ENCODE data around the gene TMEM129.

TMEM129 gene, protein sequence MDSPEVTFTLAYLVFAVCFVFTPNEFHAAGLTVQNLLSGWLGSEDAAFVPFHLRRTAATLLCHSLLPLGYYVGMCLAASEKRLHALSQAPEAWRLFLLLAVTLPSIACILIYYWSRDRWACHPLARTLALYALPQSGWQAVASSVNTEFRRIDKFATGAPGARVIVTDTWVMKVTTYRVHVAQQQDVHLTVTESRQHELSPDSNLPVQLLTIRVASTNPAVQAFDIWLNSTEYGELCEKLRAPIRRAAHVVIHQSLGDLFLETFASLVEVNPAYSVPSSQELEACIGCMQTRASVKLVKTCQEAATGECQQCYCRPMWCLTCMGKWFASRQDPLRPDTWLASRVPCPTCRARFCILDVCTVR

GRCh38 chr4:1721003-1721665 lies at the start of gene TMEM129, which contains the start of gene TACC3:
Gene TMEM129 (minus strand): TSS chr4:1721323. CDS start chr4:1720837, 486 bp downstream.
Gene TACC3 (plus strand): TSS chr4:1721521. CDS start chr4:1723422, 1,901 bp downstream.
- DNase-seq (ENCODE audit: low read depth, low spot score) = peak; percentile 73

DNA sequence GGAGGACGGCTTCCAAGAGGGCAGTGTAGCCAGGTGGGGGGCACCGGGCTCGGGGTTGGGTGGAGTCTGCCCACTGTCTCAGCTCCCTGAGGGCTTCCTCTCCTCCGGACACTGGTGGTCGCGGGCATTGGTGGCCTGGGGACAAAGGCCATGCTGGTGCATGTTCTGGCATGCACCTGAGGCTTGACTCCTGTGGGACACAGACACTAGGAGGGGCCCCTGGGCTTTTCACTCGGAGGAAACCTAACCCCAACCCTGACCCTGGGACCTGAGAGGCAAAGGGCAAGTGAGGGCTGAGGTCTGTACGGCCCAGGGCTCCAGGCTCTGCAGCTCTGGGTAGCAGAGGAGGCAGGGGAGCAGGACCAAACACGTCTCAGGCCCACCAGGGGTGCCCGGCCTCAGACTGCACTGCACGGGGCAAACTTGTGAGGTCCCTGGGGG lies 49.7 kb upstream of the TMEM129 start:
- no peak for DNase-seq (ENCODE audit: low read depth, low spot score)

GRCh38 chr4:1770245-1770644 lies 49.1 kb upstream of the TMEM129 start:
- no peak for DNase-seq (ENCODE audit: low read depth, low spot score)

GRCh38 chr4:1769692-1770091 lies 48.6 kb upstream of the TMEM129 start:
- DNase-seq (ENCODE audit: low read depth, low spot score) = no peak

DNA sequence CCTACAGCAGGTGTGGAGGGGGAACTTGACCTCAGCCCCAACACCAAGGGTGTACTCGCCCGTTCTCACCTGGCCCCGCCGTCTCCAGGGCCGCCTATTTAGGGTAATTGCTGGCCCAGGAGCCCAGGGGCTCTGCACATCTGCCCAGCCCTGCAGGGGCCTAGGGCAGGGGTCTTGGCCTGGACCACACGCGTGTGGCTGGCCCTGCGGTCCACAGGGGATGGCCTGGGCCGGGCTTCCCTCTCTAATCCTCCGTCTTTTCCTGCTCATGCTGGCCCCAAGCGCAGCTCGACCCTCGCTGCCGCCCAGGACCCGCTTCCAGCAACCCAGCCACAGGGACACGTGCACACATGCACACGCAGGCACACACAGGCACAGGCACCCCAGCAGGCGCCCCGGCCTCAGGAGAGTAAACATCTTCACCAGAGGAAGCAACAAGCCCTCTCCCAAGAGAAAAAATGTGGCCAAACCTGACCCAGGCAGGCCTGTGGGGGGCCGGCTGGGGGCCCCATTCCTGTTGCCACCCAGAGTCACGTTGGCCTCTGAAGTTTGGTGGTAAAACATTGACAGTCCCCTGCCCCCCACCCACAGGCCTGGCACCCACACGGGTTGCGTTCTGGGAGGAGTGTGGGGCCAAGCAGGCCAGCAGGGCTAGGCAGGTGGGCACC lies 47.4 kb upstream of the TMEM129 start:
- DNase-seq (ENCODE audit: low read depth, low spot score) = no peak

GRCh38 chr4:1767770-1768366 lies 46.7 kb upstream of the TMEM129 start:
- no peak for DNase-seq (ENCODE audit: low read depth, low spot score)

DNA sequence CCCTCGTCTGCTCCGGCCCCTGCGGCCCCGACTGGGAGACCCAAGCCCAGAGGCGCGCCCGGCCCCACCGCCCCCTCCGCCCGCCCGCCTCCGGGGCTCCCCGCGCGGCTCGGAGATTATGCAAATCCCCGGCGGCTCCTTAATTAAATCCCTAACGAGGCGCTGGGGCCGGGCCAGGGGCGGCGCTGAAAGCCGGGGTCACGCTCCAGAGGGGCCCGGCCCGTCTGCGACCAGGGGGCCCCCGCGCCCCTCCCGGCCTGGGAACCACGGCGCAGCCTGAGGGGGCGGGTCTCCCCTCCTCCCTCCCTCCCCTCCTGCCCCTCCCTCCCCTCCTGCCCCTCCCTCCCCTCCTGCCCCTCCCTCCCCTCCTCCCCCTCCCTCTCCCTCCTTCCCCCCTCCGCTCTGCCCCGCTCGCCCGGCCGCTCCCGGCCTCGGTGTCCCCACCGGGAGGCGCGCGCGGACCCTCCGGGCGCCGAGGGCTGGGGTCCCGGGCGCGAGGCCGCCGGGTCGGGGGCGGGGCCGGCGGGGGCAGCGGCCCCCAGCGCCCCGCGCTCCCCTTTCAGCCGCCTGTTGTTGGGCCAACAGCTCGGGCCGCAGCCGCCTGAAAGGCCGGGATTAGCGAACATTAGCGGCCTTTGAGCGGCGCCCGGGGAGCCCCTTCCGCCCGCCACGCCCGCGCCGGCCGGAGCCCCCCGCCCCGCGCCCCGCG lies 46.1 kb upstream of the TMEM129 start:
- no peak for DNase-seq (ENCODE audit: low read depth, low spot score)

GRCh38 chr4:1766106-1767060 lies 45.3 kb upstream of the TMEM129 start:
- DNase-seq (ENCODE audit: low read depth, low spot score) = no peak

GRCh38 chr4:1765409-1766072 lies 44.4 kb upstream of the TMEM129 start:
- no peak for DNase-seq (ENCODE audit: low read depth, low spot score)

DNA sequence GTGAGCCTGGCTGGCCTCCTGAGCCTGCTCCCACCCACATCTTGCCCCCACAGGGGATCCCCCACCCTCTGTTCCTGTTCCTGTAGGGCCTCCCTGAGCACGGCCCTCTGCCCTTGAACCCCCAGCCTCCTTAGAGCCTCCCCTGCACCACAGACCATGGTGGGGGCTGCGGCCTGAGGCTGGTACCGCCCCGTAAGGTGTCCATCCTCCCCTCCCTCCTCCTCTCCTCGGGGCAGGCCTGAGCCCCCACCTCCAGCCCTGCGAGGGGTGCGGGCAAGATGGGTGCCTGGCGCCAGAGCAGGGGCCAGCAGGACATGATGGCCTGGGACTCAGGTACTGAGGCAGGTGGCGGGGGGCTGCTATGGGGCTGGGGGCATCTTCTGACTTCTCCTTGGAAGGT lies 43.5 kb upstream of the TMEM129 start:
- no peak for DNase-seq (ENCODE audit: low read depth, low spot score)

GRCh38 chr4:1763550-1764080 lies 42.5 kb upstream of the TMEM129 start:
- no peak for DNase-seq (ENCODE audit: low read depth, low spot score)

GRCh38 chr4:1763070-1763549 lies 42.0 kb upstream of the TMEM129 start:
- DNase-seq (ENCODE audit: low read depth, low spot score) = no peak

DNA sequence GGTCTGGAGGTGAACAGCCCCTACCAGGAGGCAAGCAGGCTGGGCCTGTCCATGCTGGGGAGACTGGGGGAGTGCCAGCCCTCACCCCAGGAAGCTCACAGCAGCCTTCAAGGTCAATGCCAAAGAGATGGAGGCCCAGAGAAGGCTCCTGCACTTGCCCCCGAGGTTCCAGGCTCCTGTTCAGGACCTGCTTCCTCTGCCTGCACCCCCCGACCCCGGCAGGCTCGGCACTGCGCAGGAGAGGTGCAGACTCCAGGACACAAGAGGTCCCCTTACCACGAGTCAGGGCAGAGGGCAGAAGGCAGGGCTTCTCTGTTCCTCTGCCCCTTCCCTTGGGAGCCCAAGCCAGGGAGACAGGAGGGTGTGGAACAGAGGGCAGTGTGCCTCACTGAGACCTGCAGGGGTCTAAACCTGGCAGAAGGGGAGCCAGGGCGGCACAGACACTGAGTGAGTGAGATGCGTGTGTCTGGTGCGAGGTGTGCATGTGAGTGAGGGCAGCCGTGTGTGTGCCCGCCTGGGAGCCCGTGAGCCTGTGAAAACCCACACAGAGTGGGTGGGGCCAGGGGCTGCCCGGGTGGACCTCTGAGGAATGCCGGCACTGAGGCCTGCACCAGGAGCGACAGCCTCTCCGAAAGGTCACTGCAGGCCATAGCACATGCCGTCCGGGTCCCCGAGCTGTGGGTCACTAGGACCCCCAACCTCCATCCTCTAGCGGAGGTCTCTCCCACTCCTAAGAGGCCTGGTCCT lies 41.3 kb upstream of the TMEM129 start:
- DNase-seq (ENCODE audit: low read depth, low spot score) = no peak

- no peak for DNase-seq (ENCODE audit: low read depth, low spot score)
Observed at GRCh38 chr4:1761130-1761689, 40.1 kb upstream of the TMEM129 start.

DNA sequence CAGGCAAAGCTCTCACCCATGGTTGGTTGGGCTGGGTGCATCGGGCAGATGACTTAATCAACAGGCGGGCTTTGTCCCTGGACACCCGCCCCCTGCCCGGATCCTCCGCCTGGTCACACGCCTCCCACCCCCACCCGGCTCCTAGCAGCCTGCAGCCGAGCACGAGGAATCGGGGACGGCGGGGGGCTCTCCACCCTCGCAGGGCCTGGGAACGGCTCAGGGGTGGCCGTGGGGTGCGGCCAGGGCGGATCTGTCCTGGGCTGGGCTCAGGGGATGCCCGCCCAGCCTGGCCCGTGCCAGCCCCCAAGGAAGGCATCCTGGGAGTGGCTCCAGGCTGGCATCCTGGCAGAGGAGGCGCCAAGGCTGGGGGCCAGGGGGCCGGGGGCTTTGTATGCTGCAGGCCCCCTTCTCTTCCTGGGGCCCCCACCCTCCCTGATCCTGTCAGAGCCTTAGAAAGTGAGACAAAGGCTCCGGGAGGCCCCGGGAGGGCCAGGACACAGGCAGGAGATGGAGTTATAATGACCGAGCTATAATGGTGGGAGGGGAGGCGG lies 39.5 kb upstream of the TMEM129 start:
- DNase-seq (ENCODE audit: low read depth, low spot score) = no peak

- no peak for DNase-seq (ENCODE audit: low read depth, low spot score)
Observed at GRCh38 chr4:1759818-1760223, 38.7 kb upstream of the TMEM129 start.

DNA sequence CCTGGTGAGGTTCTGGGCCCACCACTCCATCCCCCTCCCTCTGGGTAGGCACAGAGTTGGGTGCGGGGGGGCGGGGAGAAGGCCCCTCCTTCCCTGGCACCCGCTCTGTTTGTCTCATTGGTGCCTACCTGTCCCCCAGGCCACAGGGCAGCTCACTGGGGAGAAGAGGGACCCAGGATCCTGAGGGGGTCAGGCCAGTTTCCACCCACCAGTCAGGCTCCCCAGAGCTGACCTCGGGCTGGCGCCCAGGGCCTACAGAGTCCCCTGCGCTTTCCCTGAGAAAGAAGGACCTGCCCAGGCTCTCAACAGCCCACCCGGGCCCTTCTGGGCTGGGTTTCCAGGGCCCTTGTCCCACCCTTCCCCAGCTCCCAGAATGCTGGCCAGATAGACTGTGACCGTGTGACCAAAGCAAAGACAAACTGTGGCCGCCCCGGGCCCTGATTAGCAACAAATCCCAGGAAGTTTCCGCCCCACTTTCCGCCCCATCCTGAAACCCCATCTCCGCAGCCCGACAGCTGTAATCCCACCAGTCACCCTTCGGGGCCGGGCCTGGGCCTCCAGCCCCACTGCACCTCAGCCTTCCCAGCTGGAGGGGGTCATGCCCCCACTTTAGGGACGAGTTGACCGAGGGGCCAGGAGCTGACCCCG lies 38.2 kb upstream of the TMEM129 start:
- DNase-seq (ENCODE audit: low read depth, low spot score) = no peak
